Left kidney (tissue), 2 donors: ENCODE data around the gene SYTL1. TPM values are rescaled to one million over a fixed set of nuclear protein-coding genes. Genes with fewer than 3 reads are reported as not detected.
A peak's percentile ranks its signal among the peaks of the same experiment; 100 is the strongest.

ENCODE experiments used
- DNase-seq: peaks from one replicate; pipeline ENCODE4 v3.0.0-alpha.2; 2013
- polyA plus RNA-seq: library from polyadenylated mRNA; unstranded; fragments of 120-200 nt; gene quantifications from one replicate; pipeline ENCODE4 v1.2.1, GENCODE V29; 2013; ENCODE audit not compliant: insufficient read length

Gene SYTL1
- polyA plus RNA-seq, 1 donor: 7.6 TPM

- DNase-seq: no peak
These were observed 25.0 kb upstream of the SYTL1 start for GRCh38 chr1:27316860-27317259.

GRCh38 chr1:27318136-27318535, 23.7 kb upstream of the SYTL1 start:
- DNase-seq: no peak

- no peak for DNase-seq
These were observed 23.2 kb upstream of the SYTL1 start for GRCh38 chr1:27318596-27318995.

- DNase-seq: peak; percentile 94
These were observed 19.8 kb upstream of the SYTL1 start, which contains the start of gene TMEM222 for GRCh38 chr1:27321813-27322568. Gene TMEM222 (plus strand): TSS chr1:27322163. CDS start chr1:27322198, 35 bp downstream.

DNA sequence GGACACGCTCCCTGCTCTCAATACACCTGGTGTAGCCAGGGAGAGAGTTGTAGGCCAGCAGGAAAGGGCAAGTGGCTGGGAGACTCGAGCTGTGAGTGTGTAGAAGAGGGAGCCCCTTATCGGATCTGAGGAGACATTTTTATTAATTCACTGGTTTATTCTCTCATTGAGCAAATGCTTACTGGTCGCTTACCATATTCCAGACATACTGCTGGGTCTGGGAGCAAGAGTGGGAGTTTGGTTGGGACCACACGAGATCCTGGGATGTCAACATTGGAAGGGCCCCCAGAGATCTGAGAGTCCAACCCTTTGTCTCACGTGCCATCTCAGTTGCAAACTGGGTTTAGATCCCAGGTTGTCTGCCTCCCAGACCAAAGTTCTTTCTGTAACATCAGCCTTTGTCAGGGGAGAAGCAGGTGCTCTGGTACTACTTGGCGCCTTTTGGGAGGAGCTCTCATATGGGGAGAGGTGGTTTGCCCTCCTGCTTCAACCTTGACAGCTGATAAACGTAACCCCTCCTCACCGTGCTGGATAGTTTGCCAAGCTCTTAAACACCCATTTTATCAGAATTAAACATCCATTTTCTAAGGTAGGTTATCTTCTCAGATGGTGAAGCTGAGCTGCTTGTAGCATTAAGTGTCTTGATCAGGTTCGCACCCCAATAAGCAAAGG, 19.1 kb upstream of the SYTL1 start:
- DNase-seq: no peak

- no peak for DNase-seq
These were observed 16.5 kb upstream of the SYTL1 start for GRCh38 chr1:27325286-27325685.

DNA sequence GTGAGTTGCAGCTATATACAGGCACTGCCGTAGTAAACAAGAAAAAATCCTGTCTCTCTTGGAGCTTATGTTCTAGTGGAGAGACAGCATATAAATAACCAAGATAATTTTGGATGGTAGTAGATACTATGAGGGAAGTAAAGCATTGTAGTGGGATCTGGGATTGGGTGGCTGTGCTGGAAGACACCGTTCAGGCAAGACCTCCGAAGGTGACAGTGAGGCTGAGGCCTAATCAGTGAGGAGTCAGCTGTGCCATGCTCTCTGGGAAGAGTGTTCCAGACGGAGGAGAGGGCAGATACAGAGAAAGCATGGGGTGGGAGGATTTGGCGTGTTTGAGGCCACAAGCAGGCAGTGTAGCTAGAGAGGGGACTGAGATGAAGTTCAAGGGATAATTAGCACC, 13.9 kb upstream of the SYTL1 start:
- no peak for DNase-seq

GRCh38 chr1:27330786-27331185, 11.0 kb upstream of the SYTL1 start:
- DNase-seq: no peak

DNA sequence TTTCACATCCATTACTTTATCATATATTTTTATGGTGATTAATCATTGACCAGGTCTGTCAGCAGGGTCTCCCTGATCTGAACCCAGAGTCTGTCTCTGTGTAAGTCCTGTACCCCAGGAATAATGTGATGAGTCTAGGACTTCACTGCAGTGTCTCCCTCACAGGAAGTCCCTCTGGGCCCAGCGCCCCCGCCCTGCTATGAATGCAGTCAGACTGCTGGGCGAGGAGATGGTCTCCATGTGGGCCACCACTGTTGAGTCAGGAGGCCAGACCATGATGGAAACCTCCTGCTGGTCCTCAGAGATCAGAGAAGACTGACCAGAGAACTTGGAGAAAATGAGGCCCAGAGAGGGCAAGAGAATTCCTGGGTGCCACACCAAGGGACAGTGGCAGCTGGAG, 10.4 kb upstream of the SYTL1 start:
- DNase-seq: no peak

GRCh38 chr1:27331922-27332321, 9.9 kb upstream of the SYTL1 start:
- DNase-seq: no peak

- no peak for DNase-seq
These were observed 9.1 kb upstream of the SYTL1 start for GRCh38 chr1:27332536-27333281.

- no peak for DNase-seq
These were observed 8.0 kb upstream of the SYTL1 start for GRCh38 chr1:27333717-27334279.

DNA sequence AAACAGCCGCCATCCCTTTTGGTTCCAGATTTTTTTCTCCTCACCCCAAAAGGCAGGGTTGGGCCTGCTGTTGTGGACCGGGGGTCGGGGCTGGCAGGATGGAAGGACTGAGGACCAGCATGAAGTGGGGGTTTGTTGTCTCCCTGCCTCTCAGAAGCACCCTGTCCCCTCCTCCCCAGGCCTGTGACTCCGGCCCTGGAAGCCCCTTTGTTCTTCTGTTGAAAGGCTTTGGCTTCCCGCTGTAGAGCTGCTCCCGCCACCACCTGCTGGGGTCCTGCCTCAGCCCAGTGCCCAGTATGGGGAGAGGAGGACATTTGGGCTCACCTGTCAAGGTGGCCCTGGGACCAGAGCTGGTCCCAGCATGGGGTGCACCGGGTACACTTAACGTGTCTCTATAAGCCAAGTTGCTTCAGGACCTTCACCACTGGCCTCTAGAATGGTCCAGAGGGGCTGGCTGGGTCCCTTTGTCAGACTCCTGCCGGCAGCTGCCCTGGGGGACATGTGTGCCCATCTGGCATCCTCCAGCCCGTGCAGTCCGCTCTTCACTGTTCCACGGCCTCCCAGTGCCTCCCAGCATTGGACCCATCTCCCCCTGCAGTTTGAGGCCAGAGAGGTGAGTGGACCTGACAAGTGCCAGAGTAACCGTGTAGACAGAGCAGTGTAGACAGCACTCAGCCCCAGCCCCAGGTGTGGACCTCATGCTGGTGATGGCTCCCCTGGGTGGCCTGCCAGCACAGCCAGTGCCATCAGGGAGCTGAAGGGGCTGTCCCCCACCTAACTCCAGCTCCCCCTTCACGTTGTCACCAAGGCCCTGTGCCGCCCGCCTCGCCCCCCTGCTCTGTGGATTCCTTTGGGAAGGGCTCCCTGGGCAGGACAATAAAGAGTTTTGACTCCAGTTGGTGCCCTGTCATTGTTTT, 6.1 kb upstream of the SYTL1 start:
- DNase-seq: no peak

GRCh38 chr1:27336756-27337155, 5.1 kb upstream of the SYTL1 start:
- DNase-seq: no peak

GRCh38 chr1:27338751-27339150, 3.1 kb upstream of the SYTL1 start:
- no peak for DNase-seq

GRCh38 chr1:27339213-27339612, 2.6 kb upstream of the SYTL1 start:
- DNase-seq: no peak

GRCh38 chr1:27342391-27342777, 562 bp downstream of the SYTL1 start:
- DNase-seq: no peak

DNA sequence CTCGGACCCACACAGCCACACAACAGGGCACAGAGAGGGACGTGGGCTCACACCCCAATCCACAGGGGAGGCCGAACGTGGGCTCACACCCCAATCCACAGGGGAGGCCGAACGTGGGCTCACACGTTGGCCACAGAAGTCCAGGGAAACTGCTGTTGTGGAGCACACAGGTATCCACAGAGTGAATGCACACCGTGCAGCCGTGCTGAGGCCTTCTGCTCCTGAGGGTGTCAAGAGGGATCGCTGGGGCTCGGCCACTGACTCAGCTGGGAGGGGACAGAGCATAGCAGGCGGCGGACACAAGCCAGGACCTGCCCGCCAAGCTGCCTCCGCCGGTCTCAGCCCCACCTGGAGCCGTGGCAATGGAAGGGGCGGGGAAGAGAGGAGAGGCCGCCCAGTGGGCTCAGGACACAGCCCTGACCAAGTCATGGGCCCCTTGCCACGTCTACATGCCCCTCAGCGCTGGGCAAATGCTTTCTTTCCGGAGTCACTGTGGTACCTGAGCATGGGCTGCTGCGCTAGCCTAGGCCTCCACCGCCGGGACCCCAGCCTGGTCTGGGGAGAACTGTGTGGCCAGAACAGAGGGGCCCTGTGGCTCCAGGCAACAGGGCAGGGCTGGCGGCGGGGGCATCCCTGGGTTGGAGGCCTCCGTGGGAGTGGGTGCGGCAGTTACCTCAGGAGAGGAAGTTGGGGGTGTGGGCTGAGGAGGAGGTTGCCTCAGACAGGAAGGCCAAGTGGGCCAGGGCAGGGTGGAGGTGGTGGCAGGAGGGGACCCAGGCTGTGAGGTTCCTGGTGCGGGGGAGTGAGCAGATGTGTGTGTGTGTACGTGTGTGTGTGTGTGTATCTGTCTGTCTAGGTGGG, 1.2 kb downstream of the SYTL1 start:
- DNase-seq: no peak

DNA sequence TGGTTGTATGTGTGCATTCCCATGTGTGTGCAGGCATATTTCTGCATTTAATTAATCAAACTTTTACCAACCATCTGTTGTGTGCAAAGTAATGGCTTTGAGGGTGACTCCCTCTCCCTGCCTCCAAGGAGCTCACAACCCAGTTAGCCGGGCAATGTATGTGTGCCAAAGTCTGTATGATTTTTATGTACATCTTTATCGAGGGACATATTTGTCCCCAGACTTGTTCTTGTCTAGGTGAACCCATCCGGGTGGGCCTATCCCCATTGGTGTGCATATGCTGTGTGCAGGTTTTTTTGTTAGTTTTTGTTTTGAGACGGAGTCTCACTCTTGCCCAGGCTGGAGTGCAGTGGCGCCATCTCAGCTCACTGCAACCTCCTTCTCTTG, 1.8 kb downstream of the SYTL1 start:
- DNase-seq: no peak

- DNase-seq: no peak
These were observed 3.5 kb downstream of the SYTL1 start for GRCh38 chr1:27345272-27345671.

GRCh38 chr1:27346357-27346756, 4.5 kb downstream of the SYTL1 start:
- DNase-seq: no peak
